NCI-H524 treated with DMSO at 0.1 percent for 48 hours (cell line): ENCODE results near the gene HELQ.

ENCODE experiments used
- DNase-seq: peaks from one replicate; lab custom pipeline; 2025; lab: John Stamatoyannopoulos, UW

The HELQ gene

DNA sequence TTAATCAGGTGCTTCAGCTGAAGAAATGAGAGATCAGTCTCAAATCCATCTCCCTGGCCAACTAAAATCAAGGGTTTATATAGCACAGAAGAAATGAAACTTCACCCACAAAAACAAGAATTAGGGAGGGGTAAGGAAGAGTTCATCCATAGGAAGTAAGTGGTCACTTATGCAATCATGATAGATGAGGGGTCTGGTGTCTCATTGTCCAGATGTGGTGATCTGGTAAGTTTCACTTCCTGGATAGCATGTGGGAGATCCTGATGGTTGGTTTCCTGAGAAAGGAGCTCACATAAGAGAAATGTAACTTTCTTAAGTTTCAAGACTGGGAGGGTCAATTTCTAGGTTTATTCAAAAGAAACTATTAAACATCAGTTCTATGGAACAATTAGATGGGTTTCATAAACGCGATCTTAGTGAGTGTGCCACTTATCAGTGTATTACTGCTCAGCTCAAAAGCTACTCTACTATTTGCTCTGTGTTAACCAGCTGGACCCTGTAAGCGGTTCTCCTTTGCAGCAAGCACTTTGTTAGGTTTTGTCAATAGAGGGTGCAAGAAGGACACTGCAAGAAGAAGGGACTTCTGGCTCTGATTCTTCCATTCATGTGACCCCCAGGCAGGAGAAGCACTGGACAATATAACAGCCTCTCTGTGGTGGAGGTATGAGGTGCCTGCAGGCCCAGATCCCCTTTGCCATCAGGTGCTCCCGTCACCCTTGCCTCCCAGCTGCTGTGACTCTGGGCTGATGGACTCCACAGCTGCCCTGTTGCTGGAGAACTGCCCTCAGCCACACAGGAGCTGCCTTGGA lies 85.6 kb downstream of the HELQ start:
- no peak for DNase-seq

DNA sequence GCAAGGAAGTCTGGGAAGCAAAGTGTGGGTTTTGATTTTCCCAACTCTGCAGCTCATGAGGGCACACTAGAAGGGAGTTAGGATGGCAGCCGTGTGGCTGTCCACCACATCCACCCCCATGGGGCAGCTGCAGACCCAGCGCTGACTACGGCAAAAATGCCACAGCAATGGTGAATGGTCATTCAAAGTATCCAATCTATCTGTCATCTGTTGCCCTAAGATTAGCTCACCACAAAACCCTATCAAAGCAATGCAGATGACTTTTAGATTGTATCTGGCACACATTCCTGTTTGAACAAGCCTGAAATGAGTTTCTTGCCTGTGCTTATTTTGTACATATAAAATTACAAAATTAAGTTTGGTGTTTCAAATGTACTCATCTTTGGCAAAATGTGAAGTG lies 91.3 kb downstream of the HELQ start:
- no peak for DNase-seq

DNA sequence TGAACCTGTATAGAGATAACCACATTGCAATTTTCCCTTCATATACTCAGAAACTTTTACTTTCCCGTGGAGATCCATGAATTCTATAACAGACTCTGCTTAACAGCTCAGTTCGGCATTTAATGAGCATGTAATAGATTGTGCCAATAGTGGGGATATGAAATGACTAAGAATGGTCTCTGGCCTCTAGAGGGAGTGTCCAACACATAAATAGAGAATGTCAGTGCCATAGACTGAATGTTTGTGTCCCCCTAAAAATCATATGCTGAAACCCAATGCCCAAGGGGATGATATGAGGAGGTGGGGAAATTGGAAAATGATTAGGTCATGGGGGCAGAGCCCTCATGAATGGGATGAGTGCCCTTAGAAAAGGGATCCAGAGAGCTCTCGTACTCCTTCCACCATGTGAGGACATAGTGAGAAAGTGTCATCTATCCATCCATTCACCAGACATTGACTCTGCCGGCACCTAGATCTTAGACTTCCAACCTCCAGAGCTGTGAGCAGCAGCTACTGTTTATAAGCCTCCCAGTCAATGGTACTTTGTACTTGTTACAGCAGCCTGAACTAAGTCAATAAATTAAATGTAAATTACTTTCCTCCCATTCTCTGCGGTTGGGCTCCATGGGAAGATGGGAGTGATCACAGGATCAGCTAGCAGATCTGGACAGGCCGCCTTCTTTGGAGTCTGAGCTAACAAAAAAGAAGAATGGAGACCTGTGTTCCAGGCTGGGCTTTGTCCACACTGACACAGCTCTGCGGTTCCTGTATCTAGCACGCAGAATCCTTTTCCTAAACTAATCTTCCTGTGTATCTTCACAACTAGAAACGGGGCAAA lies 92.9 kb downstream of the HELQ start:
- DNase-seq = no peak

- no peak for DNase-seq
Measured at GRCh38 chr4:83361416-83362103, 94.1 kb downstream of the HELQ start.

DNA sequence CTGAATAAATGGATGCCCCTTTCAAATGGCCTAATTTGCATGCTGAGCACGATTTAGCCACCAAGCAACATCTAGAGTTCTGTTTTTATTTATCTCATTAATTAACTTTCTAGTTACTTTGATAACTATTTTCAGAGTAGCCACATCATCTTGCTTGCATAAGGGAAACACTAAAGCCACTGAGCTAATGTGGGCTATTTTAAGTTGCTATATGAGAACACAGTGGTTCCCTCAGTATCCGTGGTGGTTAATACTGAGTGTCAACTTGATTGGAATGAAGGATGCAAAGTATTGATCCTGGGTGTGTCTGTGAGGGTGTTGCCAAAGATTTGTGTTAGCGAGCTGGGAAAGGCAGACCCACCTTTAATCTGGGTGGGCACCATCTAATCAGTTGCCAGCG lies 95.6 kb downstream of the HELQ start:
- DNase-seq = no peak

DNA sequence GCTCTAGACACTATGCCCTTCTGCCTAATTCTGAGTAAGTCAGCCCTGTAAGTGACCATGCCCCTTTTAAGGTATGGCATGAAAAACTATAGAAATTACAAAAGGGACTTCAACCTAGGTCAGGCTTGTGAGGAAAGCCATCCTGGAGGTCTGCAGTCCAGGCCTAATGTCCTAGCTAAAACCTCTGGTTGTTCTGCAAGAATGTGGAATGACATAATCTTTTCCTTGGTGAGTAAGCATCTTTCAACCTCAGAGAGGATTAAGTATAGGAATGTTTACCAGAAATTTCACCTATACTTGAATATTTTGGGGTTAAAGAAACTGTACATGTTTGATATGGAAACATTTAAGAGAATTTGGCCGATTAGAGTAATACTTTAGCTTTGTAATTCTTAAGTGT lies 97.2 kb downstream of the HELQ start:
- no peak for DNase-seq
